Spleen (tissue), 7 donors: ENCODE results near the gene KRTAP21-2.

Experiments
- POLR2AphosphoS5 ChIP-seq, 3 donors: sonication (generic); formaldehyde crosslinking; IDR thresholded peaks; one replicate each; pipeline ENCODE4 v1.5.1; 2017; ENCODE audit warnings: antibody characterized with exemption in 3 of 3
- TF ChIP-seq, protein P1 (sequence below), 11 experiments: fragments of 200-600 bp in 7 of 11; fragments of 450-650 bp in 4 of 11; sonication (generic) in 4 of 11; IDR thresholded peaks in 8 of 11; conservative IDR thresholded peaks in 3 of 11; 1 replicate in 7 of 11; 2 replicates in 4 of 11; pipeline versions ENCODE4 v1.4.0 to v1.8.0; 2016 to 2021; ENCODE audit warnings: antibody characterized with exemption in 11 of 11, inconsistent platforms in 4 of 11, mild to moderate bottlenecking in 1 of 11
- donor health status: DM: no; HTN: no; CAD: no; lungs with moderate emphysema.
- donor health status: DM: no; HTN: no; CAD: no.
- donor health status: DM: no; HTN: no; CAD: no.

DNA sequence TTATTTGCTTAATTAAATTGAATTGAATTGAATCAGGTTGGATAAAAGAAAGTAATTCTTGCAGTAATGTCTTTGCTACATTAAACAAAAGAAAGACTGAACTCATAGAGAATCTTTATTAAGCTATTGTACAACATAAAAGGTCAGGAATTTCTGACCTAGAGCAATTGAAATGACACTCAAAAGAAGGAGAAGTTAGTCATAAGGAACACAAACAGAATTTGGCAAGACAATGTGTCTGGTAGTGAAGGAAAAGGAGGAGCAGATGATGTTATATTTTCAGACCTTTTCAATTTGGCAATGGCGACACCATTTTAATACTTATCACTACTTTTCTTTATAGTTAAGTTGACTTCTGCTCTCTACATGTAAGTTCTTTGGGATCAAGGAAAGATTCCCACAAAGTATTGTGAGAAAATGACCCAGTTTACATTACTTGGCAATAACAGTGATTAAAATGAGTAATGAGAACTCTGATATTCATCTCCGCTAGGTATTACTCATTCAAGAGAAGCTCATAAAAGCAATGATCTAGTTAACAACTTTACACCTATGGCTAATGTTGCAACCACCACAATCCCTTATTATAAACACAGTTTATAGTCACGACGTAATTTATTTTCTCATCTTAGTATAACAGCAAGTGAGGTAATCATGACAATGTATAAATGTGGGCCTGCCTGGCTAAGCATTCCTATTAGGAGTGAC, 22.8 kb upstream of the KRTAP21-2 start:
- TF ChIP-seq, protein P1, sequence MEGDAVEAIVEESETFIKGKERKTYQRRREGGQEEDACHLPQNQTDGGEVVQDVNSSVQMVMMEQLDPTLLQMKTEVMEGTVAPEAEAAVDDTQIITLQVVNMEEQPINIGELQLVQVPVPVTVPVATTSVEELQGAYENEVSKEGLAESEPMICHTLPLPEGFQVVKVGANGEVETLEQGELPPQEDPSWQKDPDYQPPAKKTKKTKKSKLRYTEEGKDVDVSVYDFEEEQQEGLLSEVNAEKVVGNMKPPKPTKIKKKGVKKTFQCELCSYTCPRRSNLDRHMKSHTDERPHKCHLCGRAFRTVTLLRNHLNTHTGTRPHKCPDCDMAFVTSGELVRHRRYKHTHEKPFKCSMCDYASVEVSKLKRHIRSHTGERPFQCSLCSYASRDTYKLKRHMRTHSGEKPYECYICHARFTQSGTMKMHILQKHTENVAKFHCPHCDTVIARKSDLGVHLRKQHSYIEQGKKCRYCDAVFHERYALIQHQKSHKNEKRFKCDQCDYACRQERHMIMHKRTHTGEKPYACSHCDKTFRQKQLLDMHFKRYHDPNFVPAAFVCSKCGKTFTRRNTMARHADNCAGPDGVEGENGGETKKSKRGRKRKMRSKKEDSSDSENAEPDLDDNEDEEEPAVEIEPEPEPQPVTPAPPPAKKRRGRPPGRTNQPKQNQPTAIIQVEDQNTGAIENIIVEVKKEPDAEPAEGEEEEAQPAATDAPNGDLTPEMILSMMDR (IDR thresholded peaks at IDR 0.05 in 8 of 11, conservative IDR thresholded peaks at IDR 0.05 in 3 of 11) = no peak
- TF ChIP-seq POLR2AphosphoS5 (IDR thresholded peaks at IDR 0.05) = no peak
